B cell (primary cell): ENCODE data around the gene PXMP4.
A peak's percentile ranks its signal among the peaks of the same experiment; 100 is the strongest.

ENCODE experiments used
- CTCF ChIP-seq: fragments of 200-600 bp; IDR thresholded peaks from one replicate; pipeline ENCODE4 v1.8.0; 2022; ENCODE audit warnings: antibody characterized with exemption, mild to moderate bottlenecking
- EZH2 ChIP-seq: IDR thresholded peaks from 2 replicates; pipeline ENCODE4 v1.6.1; 2012; ENCODE audit warnings: borderline replicate concordance, low read depth, mild to moderate bottlenecking, moderate library complexity, low read length; ENCODE audit not compliant: insufficient read depth, poor library complexity, severe bottlenecking

- peak; percentile 84 for TF ChIP-seq CTCF
- no peak for TF ChIP-seq EZH2
Observed at GRCh38 chr20:33667676-33668465, 52.2 kb downstream of the PXMP4 start.
